T-helper 1 cell treated with Interleukin-12 subunit alpha and Interleukin-12 subunit beta and Interleukin-4 antibody, amounts not matched to agents 30 ng/mL and 1 ng/mL, for 36 hours (primary cell): ENCODE results near the gene GAA. TPM values are rescaled to one million over a fixed set of nuclear protein-coding genes. Genes with fewer than 3 reads are reported as not detected.

ENCODE experiments used
- total RNA-seq: library from RNA; stranded (reverse); gene quantifications from 2 replicates; pipeline ENCODE4 v1.2.3, GENCODE V29; 2022

Gene GAA
- total RNA-seq, 1 donor from 2014 or later, result 14.3 TPM

Other genes starting within 250 kb of the GAA start
- gene TBC1D16, start 65.7 kb upstream of the GAA start, total RNA-seq, result 0.85 and 0.88 TPM in 2 replicates
- not detected in 2 replicates for gene CCDC40, start 64.9 kb upstream of the GAA start, total RNA-seq
- 121 and 124 TPM in 2 replicates for gene EIF4A3, start 45.5 kb downstream of the GAA start, total RNA-seq
- gene CARD14, start 68.4 kb downstream of the GAA start, total RNA-seq, result not detected in 2 replicates
- gene SGSH, start 118.8 kb downstream of the GAA start, total RNA-seq, result 28.3 and 29.8 TPM in 2 replicates
- gene SLC26A11, start 118.8 kb downstream of the GAA start, total RNA-seq, result 10.3 and 12.2 TPM in 2 replicates
- 1,306 and 1,329 TPM in 2 replicates for gene RNF213, start 159.3 kb downstream of the GAA start, total RNA-seq